Loucy (cell line): ENCODE measurements around the gene MACROD2.

Experiments
- CTCF ChIP-seq: fragments of 200-600 bp; sonication (generic); conservative IDR thresholded peaks from 2 replicates; pipeline ENCODE4 v1.5.1; 2014; ENCODE audit warnings: mild to moderate bottlenecking, antibody characterized with exemption, low read length
- EZH2phosphoT487 ChIP-seq: fragments of 200-600 bp; IDR thresholded peaks from 2 replicates; pipeline ENCODE4 v1.6.1; 2018; ENCODE audit warnings: antibody characterized with exemption, mild to moderate bottlenecking, moderate library complexity, borderline replicate concordance

GRCh38 chr20:14000917-14001316 lies 5.6 kb downstream of the MACROD2 start:
- TF ChIP-seq CTCF (no peak), EZH2phosphoT487 (no peak)
